ENCODE results near the gene SRSF6. TPM values are rescaled to one million over a fixed set of nuclear protein-coding genes. Genes with fewer than 3 reads are reported as not detected.

Gene SRSF6
- total RNA-seq, 1 experiment from 2014 or later: 242 TPM

GRCh38 chr20:43473381-43473704, 15.6 kb downstream of the SRSF6 start:
- Histone ChIP-seq H3K9me2 (ENCODE audit: insufficient read depth) (no peaks in the 10 kb centered on the region), H4K20me1 (ENCODE audit: insufficient read depth) (no peaks in the 10 kb centered on the region), H3K27ac (ENCODE audit: low read depth, low read length) (no peak overlapping the region), H3K27me3 (ENCODE audit: insufficient read depth, low read length) (no peaks in the 10 kb centered on the region), H3K4me3 (replicated peaks in 1 of 2; ENCODE audit: low read depth in 1 of 2, low read length in 2 of 2) (no peak overlapping the region), H3K36me3 (ENCODE audit: control insufficient read depth in 1 of 2, insufficient read depth in 2 of 2, low read length in 2 of 2) (0 out of 4 replicates have a peak, but pooled peaks cover 0 to under 1% of the 10 kb centered on the region in 2 experiments), H3K4me2 (ENCODE audit: low read length) (no peak overlapping the region), H3K79me2 (ENCODE audit: insufficient read depth, low read length) (no peaks in the 10 kb centered on the region), H3K4me1 (ENCODE audit: control insufficient read depth in 1 of 2, insufficient read depth in 2 of 2, low read length in 2 of 2) (peaks cover 0 to 4% of the 10 kb centered on the region in 2 experiments; a peak in 1 of 4 replicates), H2AFZ (ENCODE audit: low read depth, low read length, poor library complexity, severe bottlenecking) (no peak overlapping the region), H3K9me3 (ENCODE audit: control insufficient read depth in 1 of 2, insufficient read depth in 1 of 2, low read depth in 1 of 2, low read length in 2 of 2) (no peaks in the 10 kb centered on the region), H3K9ac (ENCODE audit: low read length) (no peak overlapping the region)
- no peak for ATAC-seq
- DNase-seq (ENCODE audit: low read depth, low spot score): no peak
- intact Hi-C loops (cut with micrococcal nuclease): no loop called here
- CTCF ChIA-PET: no interaction called here
- no peak for TF ChIP-seq SRF (IDR thresholded peaks at IDR 0.05; ENCODE audit: low read depth)
- no peak for TF ChIP-seq ZFX (IDR thresholded peaks at IDR 0.05)
- no peak for TF ChIP-seq YY1 (IDR thresholded peaks at IDR 0.05; ENCODE audit: extremely low read depth, insufficient replicate concordance, low read depth, low read length)
- TF ChIP-seq CBX3 (IDR thresholded peaks at IDR 0.05; ENCODE audit: low read depth): no peak
- no peak for TF ChIP-seq CTCF (IDR thresholded peaks at IDR 0.05 in 2 of 3, conservative IDR thresholded peaks at IDR 0.05 in 1 of 3; ENCODE audit: borderline replicate concordance in 1 of 3, insufficient read depth in 1 of 3, low read depth in 2 of 3, low read length in 2 of 3)
- POLR2A ChIA-PET: no interaction called here
- BruUV-seq (replicated peaks): no TSS peak
- RAD21 ChIA-PET (ENCODE audit: low non-redundant PET in 1 of 2, low total read pairs in 2 of 2, uncharacterized antibody in 2 of 2, unreplicated experiment in 2 of 2): no interaction called here

- no peak overlapping the region for H3K27ac ChIP-seq (ENCODE audit: low read depth, low read length)
- ChIA-PET RAD21 (ENCODE audit: low non-redundant PET in 1 of 2, low total read pairs in 2 of 2, uncharacterized antibody in 2 of 2, unreplicated experiment in 2 of 2) (interaction anchor here in 1 of 2 experiments (0.7 kb wide), 1 partner anchor 13 kb away, joined by 4 read pairs; no protein-coding TSS in a partner anchor), POLR2A (no interaction called here)
These were observed 19.5 kb downstream of the SRSF6 start for GRCh38 chr20:43477193-43477592.

More at GRCh38 chr20:43477193-43477592, 19.5 kb downstream of the SRSF6 start:
- Histone ChIP-seq H3K27me3 (ENCODE audit: insufficient read depth, low read length) (no peaks in the 10 kb centered on the region), H3K9me3 (ENCODE audit: control insufficient read depth in 1 of 2, insufficient read depth in 1 of 2, low read depth in 1 of 2, low read length in 2 of 2) (no peaks in the 10 kb centered on the region), H2AFZ (ENCODE audit: low read depth, low read length, poor library complexity, severe bottlenecking) (no peak overlapping the region), H3K9ac (ENCODE audit: low read length) (no peak overlapping the region), H3K4me2 (ENCODE audit: low read length) (no peak overlapping the region), H4K20me1 (ENCODE audit: insufficient read depth) (no peaks in the 10 kb centered on the region), H3K9me2 (ENCODE audit: insufficient read depth) (no peaks in the 10 kb centered on the region), H3K4me1 (ENCODE audit: control insufficient read depth in 1 of 2, insufficient read depth in 2 of 2, low read length in 2 of 2) (no peaks in the 10 kb centered on the region), H3K36me3 (ENCODE audit: control insufficient read depth in 1 of 2, insufficient read depth in 2 of 2, low read length in 2 of 2) (no peaks in the 10 kb centered on the region), H3K4me3 (replicated peaks in 1 of 2; ENCODE audit: low read depth in 1 of 2, low read length in 2 of 2) (no peak overlapping the region), H3K79me2 (ENCODE audit: insufficient read depth, low read length) (no peaks in the 10 kb centered on the region)
- no peak for TF ChIP-seq YY1 (IDR thresholded peaks at IDR 0.05; ENCODE audit: extremely low read depth, insufficient replicate concordance, low read depth, low read length)
- no peak for TF ChIP-seq EZH2 (IDR thresholded peaks at IDR 0.05)
- TF ChIP-seq TCF7L2 (IDR thresholded peaks at IDR 0.05; ENCODE audit: borderline replicate concordance, extremely low read depth, insufficient read depth, insufficient read length): no peak
- no peak for TF ChIP-seq SRF (IDR thresholded peaks at IDR 0.05; ENCODE audit: low read depth)
- no peak for TF ChIP-seq POLR2AphosphoS5 (IDR thresholded peaks at IDR 0.05; ENCODE audit: low read depth, low read length)
- no peak for TF ChIP-seq SIN3A (IDR thresholded peaks at IDR 0.05; ENCODE audit: low read depth)
- no peak for TF ChIP-seq EGR1 (IDR thresholded peaks at IDR 0.05; ENCODE audit: low read depth)
- TF ChIP-seq JUND (IDR thresholded peaks at IDR 0.05): no peak
- intact Hi-C loops (cut with micrococcal nuclease): no loop called here
- BruUV-seq (replicated peaks): no TSS peak
- no peak for ATAC-seq
- no peak for DNase-seq (ENCODE audit: low read depth, low spot score)
- CTCF ChIA-PET: no interaction called here

Measured in HCT116 (cell line).